ENCODE results near the gene GPR15LG.

Gene GPR15LG

DNA sequence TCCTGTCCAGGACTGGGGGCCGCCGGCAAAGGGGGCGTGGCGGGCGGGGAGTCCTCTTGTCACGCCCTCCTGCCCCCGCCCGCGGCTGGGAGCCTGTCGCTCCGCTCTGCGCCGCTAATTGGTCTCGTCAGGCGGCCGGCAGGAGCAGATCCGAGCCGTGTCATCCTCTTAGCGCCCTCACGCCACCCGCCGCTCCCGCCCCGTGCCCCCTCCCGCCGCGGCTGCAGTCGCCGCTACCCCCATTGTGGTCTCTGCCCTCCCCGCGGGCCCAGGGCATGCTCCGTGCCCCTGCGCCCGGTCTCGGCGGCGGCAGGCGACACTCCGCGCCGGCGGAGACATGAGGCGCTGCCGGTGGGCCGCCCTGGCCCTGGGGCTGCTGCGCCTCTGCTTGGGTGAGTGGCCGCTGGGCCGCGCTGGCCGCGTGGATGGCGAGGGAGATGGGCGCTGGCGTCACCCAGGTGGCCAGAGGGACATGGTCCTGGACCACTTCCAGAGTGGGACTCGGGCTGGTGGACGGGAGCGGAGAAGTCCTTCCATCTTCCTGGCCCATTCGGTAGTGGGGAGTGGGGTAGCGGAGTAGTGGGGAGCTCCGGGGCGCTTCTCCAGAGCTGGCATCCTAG, 20.9 kb downstream of the GPR15LG start, which contains the start of gene CDHR1 (continued):
- TF ChIP-seq, protein P1, sequence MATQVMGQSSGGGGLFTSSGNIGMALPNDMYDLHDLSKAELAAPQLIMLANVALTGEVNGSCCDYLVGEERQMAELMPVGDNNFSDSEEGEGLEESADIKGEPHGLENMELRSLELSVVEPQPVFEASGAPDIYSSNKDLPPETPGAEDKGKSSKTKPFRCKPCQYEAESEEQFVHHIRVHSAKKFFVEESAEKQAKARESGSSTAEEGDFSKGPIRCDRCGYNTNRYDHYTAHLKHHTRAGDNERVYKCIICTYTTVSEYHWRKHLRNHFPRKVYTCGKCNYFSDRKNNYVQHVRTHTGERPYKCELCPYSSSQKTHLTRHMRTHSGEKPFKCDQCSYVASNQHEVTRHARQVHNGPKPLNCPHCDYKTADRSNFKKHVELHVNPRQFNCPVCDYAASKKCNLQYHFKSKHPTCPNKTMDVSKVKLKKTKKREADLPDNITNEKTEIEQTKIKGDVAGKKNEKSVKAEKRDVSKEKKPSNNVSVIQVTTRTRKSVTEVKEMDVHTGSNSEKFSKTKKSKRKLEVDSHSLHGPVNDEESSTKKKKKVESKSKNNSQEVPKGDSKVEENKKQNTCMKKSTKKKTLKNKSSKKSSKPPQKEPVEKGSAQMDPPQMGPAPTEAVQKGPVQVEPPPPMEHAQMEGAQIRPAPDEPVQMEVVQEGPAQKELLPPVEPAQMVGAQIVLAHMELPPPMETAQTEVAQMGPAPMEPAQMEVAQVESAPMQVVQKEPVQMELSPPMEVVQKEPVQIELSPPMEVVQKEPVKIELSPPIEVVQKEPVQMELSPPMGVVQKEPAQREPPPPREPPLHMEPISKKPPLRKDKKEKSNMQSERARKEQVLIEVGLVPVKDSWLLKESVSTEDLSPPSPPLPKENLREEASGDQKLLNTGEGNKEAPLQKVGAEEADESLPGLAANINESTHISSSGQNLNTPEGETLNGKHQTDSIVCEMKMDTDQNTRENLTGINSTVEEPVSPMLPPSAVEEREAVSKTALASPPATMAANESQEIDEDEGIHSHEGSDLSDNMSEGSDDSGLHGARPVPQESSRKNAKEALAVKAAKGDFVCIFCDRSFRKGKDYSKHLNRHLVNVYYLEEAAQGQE (tag by site-specific recombination; IDR thresholded peaks at IDR 0.05), result no peak
- TF ChIP-seq, protein P2, sequence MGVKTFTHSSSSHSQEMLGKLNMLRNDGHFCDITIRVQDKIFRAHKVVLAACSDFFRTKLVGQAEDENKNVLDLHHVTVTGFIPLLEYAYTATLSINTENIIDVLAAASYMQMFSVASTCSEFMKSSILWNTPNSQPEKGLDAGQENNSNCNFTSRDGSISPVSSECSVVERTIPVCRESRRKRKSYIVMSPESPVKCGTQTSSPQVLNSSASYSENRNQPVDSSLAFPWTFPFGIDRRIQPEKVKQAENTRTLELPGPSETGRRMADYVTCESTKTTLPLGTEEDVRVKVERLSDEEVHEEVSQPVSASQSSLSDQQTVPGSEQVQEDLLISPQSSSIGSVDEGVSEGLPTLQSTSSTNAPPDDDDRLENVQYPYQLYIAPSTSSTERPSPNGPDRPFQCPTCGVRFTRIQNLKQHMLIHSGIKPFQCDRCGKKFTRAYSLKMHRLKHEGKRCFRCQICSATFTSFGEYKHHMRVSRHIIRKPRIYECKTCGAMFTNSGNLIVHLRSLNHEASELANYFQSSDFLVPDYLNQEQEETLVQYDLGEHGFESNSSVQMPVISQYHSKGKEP (tag by site-specific recombination; IDR thresholded peaks at IDR 0.05), result no peak
- TF ChIP-seq GFI1B (tag by site-specific recombination; IDR thresholded peaks at IDR 0.05) (no peak), YY2 (tag by site-specific recombination; IDR thresholded peaks at IDR 0.05) (no peak), ZNF184 (tag by site-specific recombination; IDR thresholded peaks at IDR 0.05) (no peak), ZNF423 (tag by site-specific recombination; IDR thresholded peaks at IDR 0.05) (no peak), SP3 (tag by site-specific recombination; IDR thresholded peaks at IDR 0.05) (peak; percentile 72), ZNF664 (tag by site-specific recombination; IDR thresholded peaks at IDR 0.05) (no peak)
- TF ChIP-seq, protein P3, sequence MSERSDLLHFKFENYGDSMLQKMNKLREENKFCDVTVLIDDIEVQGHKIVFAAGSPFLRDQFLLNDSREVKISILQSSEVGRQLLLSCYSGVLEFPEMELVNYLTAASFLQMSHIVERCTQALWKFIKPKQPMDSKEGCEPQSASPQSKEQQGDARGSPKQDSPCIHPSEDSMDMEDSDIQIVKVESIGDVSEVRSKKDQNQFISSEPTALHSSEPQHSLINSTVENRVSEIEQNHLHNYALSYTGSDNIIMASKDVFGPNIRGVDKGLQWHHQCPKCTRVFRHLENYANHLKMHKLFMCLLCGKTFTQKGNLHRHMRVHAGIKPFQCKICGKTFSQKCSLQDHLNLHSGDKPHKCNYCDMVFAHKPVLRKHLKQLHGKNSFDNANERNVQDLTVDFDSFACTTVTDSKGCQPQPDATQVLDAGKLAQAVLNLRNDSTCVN (tag by site-specific recombination; optimal IDR thresholded peaks at IDR 0.05), result peak; percentile 19
- TF ChIP-seq, protein P4, sequence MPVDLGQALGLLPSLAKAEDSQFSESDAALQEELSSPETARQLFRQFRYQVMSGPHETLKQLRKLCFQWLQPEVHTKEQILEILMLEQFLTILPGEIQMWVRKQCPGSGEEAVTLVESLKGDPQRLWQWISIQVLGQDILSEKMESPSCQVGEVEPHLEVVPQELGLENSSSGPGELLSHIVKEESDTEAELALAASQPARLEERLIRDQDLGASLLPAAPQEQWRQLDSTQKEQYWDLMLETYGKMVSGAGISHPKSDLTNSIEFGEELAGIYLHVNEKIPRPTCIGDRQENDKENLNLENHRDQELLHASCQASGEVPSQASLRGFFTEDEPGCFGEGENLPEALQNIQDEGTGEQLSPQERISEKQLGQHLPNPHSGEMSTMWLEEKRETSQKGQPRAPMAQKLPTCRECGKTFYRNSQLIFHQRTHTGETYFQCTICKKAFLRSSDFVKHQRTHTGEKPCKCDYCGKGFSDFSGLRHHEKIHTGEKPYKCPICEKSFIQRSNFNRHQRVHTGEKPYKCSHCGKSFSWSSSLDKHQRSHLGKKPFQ (tag by site-specific recombination; IDR thresholded peaks at IDR 0.05), result no peak
- TF ChIP-seq, protein P5, sequence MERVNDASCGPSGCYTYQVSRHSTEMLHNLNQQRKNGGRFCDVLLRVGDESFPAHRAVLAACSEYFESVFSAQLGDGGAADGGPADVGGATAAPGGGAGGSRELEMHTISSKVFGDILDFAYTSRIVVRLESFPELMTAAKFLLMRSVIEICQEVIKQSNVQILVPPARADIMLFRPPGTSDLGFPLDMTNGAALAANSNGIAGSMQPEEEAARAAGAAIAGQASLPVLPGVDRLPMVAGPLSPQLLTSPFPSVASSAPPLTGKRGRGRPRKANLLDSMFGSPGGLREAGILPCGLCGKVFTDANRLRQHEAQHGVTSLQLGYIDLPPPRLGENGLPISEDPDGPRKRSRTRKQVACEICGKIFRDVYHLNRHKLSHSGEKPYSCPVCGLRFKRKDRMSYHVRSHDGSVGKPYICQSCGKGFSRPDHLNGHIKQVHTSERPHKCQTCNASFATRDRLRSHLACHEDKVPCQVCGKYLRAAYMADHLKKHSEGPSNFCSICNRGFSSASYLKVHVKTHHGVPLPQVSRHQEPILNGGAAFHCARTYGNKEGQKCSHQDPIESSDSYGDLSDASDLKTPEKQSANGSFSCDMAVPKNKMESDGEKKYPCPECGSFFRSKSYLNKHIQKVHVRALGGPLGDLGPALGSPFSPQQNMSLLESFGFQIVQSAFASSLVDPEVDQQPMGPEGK (tag by site-specific recombination; IDR thresholded peaks at IDR 0.05), result peak; percentile 61

DNA sequence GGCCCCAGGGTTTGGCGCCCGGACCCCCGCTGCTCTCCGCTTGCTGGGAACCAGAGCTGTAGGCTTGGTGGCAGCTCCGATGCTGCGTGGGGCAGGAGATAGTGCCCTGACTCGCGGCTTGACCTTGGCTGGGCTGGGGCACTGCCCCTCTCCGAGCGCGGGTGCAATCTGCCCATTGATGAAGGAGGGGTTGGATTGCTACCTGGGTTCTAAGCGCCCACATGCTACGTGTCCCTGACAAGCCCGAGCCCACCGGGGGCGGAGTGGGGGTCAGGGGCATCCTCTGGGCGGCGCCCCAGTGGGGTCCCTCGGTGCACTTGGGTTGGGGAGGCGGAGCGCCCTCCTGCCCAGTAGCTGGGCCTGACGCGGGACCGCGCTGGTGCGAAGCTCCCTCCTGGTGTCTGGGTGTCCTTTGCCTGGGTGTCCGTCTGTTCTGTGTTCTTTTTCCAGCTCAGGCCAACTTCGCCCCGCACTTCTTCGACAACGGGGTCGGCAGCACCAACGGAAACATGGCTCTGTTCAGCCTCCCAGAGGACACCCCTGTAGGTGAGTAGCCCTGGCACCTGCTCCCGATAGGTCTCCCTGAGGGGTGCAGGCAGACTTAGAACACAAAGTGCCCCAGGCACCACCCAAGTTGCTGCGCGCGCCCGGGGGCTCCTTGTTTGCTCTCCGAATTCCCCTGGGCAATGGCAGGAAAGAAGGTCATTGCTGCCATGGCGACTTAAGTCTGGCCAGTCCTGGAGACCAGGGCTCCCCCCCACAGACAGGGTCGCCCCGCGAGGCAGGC, 21.6 kb downstream of the GPR15LG start:
- POLR2A ChIA-PET, result no interaction called here
- TF ChIP-seq, protein P6, sequence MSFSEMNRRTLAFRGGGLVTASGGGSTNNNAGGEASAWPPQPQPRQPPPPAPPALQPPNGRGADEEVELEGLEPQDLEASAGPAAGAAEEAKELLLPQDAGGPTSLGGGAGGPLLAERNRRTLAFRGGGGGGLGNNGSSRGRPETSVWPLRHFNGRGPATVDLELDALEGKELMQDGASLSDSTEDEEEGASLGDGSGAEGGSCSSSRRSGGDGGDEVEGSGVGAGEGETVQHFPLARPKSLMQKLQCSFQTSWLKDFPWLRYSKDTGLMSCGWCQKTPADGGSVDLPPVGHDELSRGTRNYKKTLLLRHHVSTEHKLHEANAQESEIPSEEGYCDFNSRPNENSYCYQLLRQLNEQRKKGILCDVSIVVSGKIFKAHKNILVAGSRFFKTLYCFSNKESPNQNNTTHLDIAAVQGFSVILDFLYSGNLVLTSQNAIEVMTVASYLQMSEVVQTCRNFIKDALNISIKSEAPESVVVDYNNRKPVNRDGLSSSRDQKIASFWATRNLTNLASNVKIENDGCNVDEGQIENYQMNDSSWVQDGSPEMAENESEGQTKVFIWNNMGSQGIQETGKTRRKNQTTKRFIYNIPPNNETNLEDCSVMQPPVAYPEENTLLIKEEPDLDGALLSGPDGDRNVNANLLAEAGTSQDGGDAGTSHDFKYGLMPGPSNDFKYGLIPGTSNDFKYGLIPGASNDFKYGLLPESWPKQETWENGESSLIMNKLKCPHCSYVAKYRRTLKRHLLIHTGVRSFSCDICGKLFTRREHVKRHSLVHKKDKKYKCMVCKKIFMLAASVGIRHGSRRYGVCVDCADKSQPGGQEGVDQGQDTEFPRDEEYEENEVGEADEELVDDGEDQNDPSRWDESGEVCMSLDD (tag by site-specific recombination; IDR thresholded peaks at IDR 0.05), result 0 out of 2 replicates have a peak, but pooled peaks have one; percentile 43
- TF ChIP-seq SP2 (tag by site-specific recombination; IDR thresholded peaks at IDR 0.05), result no peak
- Histone ChIP-seq H3K9me3 (ENCODE audit: control insufficient read depth, insufficient read depth, low read depth, low read length) (no peaks in the 10 kb centered on the region), H3K27ac (ENCODE audit: extremely low read depth, low read depth, low read length) (no peak overlapping the region), H3K36me3 (ENCODE audit: control insufficient read depth in 2 of 2, insufficient read depth in 1 of 2, low read length in 2 of 2) (no peaks in the 10 kb centered on the region), H3K4me3 (ENCODE audit: low read depth, low read length) (no peak overlapping the region), H3K4me1 (ENCODE audit: control insufficient read depth, insufficient read depth, low read length) (peaks cover 8% of the 10 kb centered on the region)
- CTCF ChIA-PET, result interaction anchor here (0.6 kb wide), 1 partner anchor 12 kb away, joined by 4 read pairs; no protein-coding TSS in a partner anchor

Data from HEK293 (cell line).